ENCODE data around the gene HPS1. TPM values are rescaled to one million over a fixed set of nuclear protein-coding genes. Genes with fewer than 3 reads are reported as not detected.

HPS1 gene
- total and polyA plus RNA-seq, 2 of the 4 experiments (the other 2 are of a cell fraction) = 14.0 to 55.2 TPM

- Histone ChIP-seq H3K36me3 (ENCODE audit: control insufficient read depth, insufficient read depth, low read length) (peaks cover 58% of the 10 kb centered on the region), H3K9me1 (ENCODE audit: insufficient read depth, low read length) (peaks cover 15% of the 10 kb centered on the region), H3K79me1 (ENCODE audit: low read depth in 1 of 2, low read length in 2 of 2) (peaks cover 3 to 7% of the 10 kb centered on the region in 2 experiments; a peak in 2 of 4 replicates), H3K9me3 (ENCODE audit: control insufficient read depth, insufficient read depth, low read length) (no peaks in the 10 kb centered on the region), H2BK20ac (ENCODE audit: low read depth, low read length) (no peak overlapping the region), H2BK5ac (ENCODE audit: low read depth, low read length, poor library complexity, severe bottlenecking) (no peak overlapping the region), H3K4me2 (ENCODE audit: low read depth, low read length) (no peak overlapping the region), H4K5ac (ENCODE audit: low read depth, low read length) (no peak overlapping the region), H2AK9ac (replicated peaks; ENCODE audit: low read depth, low read length, poor library complexity) (no peak overlapping the region), H3K4me3 (ENCODE audit: insufficient read depth, low read depth, low read length) (no peak overlapping the region), H3K9ac (ENCODE audit: low read depth, low read length) (no peak overlapping the region), H3K27ac (ENCODE audit: insufficient read depth, low read length) (no peak overlapping the region), H3K23ac (ENCODE audit: low read depth, low read length) (no peak overlapping the region), H4K8ac (ENCODE audit: low read depth in 2 of 2, low read length in 2 of 2) (no peak overlapping the region), H3K14ac (replicated peaks; ENCODE audit: low read depth, low read length) (no peak overlapping the region), H2AFZ (replicated peaks; ENCODE audit: low read length, poor library complexity) (no peak overlapping the region), H3K56ac (ENCODE audit: extremely low read depth, insufficient read depth, low read length) (no peak overlapping the region), H3K4ac (ENCODE audit: low read depth, low read length) (no peak overlapping the region), H2BK120ac (ENCODE audit: low read depth, low read length) (no peak overlapping the region), H3K27me3 (ENCODE audit: control insufficient read depth, insufficient read depth, low read length) (no peaks in the 10 kb centered on the region), H2BK15ac (ENCODE audit: low read depth, low read length) (no peak overlapping the region), H4K91ac (ENCODE audit: insufficient read depth, low read depth, low read length) (no peak overlapping the region), H3K4me1 (ENCODE audit: control insufficient read depth, insufficient read depth, low read length) (peaks cover 9% of the 10 kb centered on the region; the same call in 1 of the 2 replicates), H3K18ac (ENCODE audit: low read depth, low read length) (no peak overlapping the region), H2AK5ac (ENCODE audit: low read depth, low read length) (no peak overlapping the region), H4K20me1 (ENCODE audit: insufficient read depth, low read length) (no peaks in the 10 kb centered on the region)
- no TSS peak for BruUV-seq (replicated peaks)
- ATAC-seq (ENCODE audit: low read depth) (no peak), DNase-seq (no peak)
- in situ Hi-C loops (cut with MboI; ENCODE audit: low sequenced_read_pairs) = no loop called here
- intact Hi-C loops (cut with micrococcal nuclease) = no loop called here
- dilution Hi-C loops (cut with HindIII; ENCODE audit: low sequenced_read_pairs, unreplicated experiment) = no loop called here
- WGBS, 2 experiments (ENCODE audit: extremely low coverage in 2 of 2, insufficient read length in 1 of 2) = no CpG with 5 or more reads among the region's 1 CpG
- CTCF ChIA-PET = no interaction called here
- TF ChIP-seq RFX5 (IDR thresholded peaks at IDR 0.05; ENCODE audit: low read depth, low read length) = no peak
- no peak for TF ChIP-seq MAZ (IDR thresholded peaks at IDR 0.05; ENCODE audit: borderline replicate concordance, low read depth, low read length)
- POLR2A ChIA-PET (ENCODE audit: unreplicated experiment) = no interaction called here
Observed at GRCh38 chr10:98433371-98433770, 13.4 kb downstream of the HPS1 start.

All from IMR-90 (cell line).